DND-41 (cell line): Measurements from ENCODE around the gene SPTLC3.

ENCODE experiments used
- ATAC-seq: fragments of 200-7000 bp; cut with Tn5 transposase; 3 replicates; pipeline ENCODE4 v1.9.1; 2021; ENCODE audit warnings: low read depth; ENCODE audit not compliant: insufficient read depth
- DNase-seq: peaks from one replicate; pipeline ENCODE4 v3.0.0-alpha.2; 2020
- H2AFZ ChIP-seq: 2 replicates; pipeline ENCODE4 v1.6.0; 2012; ENCODE audit warnings: low read depth, low read length
- H3K27ac ChIP-seq: 2 replicates; pipeline ENCODE4 v1.5.1; 2012; ENCODE audit warnings: low read length, inconsistent platforms
- H3K27me3 ChIP-seq: fragments of 200-600 bp; sonication (generic); 2 replicates; pipeline ENCODE4 v1.6.0; 2012; ENCODE audit warnings: low read length, mild to moderate bottlenecking, inconsistent platforms; ENCODE audit not compliant: insufficient read depth, poor library complexity
- H3K36me3 ChIP-seq: 2 replicates; pipeline ENCODE4 v1.5.1; 2012; ENCODE audit warnings: low read length, inconsistent platforms; ENCODE audit not compliant: insufficient read depth
- H3K4me1 ChIP-seq: 2 replicates; pipeline ENCODE4 v1.5.1; 2012; ENCODE audit warnings: mild to moderate bottlenecking, low read length; ENCODE audit not compliant: insufficient read depth
- H3K4me2 ChIP-seq: 2 replicates; pipeline ENCODE4 v1.6.0; 2012; ENCODE audit warnings: mild to moderate bottlenecking, moderate library complexity, low read length, inconsistent platforms; ENCODE audit not compliant: insufficient read depth
- H3K4me3 ChIP-seq, 2 experiments: fragments of 200-600 bp in 1 of 2; shearing (Covaris generic) in 1 of 2; 2 replicates each; pipeline ENCODE4 v1.5.1; 2012 to 2016; ENCODE audit warnings: inconsistent platforms in 2 of 2, low read length in 2 of 2, mild to moderate bottlenecking in 2 of 2, low read depth in 1 of 2, moderate library complexity in 1 of 2
- H3K79me2 ChIP-seq: 2 replicates; pipeline ENCODE4 v1.6.0; 2012; ENCODE audit warnings: low read length, inconsistent platforms; ENCODE audit not compliant: insufficient read depth
- H3K9ac ChIP-seq: 2 replicates; pipeline ENCODE4 v1.6.0; 2012; ENCODE audit warnings: low read depth, mild to moderate bottlenecking, inconsistent platforms, low read length, moderate library complexity
- H3K9me3 ChIP-seq: 2 replicates; pipeline ENCODE4 v1.5.1; 2012; ENCODE audit warnings: low read length, moderate library complexity, mild to moderate bottlenecking, inconsistent platforms; ENCODE audit not compliant: insufficient read depth, severe bottlenecking
- H4K20me1 ChIP-seq: 2 replicates; pipeline ENCODE4 v1.6.0; 2012; ENCODE audit warnings: low read length; ENCODE audit not compliant: insufficient read depth
- EZH2 ChIP-seq: IDR thresholded peaks from 3 replicates; pipeline ENCODE4 v1.6.1; 2012; ENCODE audit warnings: borderline replicate concordance, low read depth, mild to moderate bottlenecking, moderate library complexity, low read length, inconsistent platforms; ENCODE audit not compliant: severe bottlenecking
- TF ChIP-seq, protein P1 (sequence below): IDR thresholded peaks from 2 replicates; pipeline ENCODE4 v1.5.1; 2012; ENCODE audit warnings: borderline replicate concordance, low read length, moderate library complexity, mild to moderate bottlenecking; ENCODE audit not compliant: poor library complexity, severe bottlenecking; ENCODE audit errors: extremely low read depth

SPTLC3 gene

DNA sequence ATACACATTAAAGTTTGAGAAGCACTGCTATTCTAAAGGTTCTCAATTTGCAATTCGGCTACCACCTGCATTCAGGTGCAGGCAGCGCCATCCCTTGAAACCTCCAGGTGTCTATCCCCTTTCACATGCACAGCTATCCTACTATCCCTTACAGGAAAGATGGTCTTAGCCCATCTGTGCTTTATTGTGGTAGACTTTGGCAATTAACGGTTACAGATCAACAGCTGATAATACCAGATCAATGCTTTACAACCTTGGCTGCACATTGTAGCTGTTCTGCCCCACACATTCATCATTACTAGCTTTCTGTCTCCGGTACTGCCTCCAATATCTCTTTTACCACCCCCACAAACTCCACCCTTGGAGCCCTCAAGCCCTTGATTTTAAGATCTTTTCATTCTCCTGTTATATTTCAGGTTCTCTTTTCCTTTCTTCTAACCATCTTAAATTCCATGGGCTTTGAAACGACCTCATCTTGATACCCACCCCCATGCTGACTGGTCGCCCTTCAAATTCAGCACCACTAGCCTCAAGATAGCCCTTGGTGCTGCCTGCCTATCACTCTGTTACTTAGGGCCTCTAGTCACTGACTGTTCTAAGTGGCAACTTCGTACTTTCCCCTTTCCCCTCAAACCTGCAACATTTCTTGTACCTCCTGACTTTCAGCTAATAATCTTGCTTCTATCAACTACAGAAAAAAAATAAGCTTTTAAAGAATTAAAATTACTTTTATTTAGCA, 50.8 kb downstream of the SPTLC3 start:
- no peak for DNase-seq
- Histone ChIP-seq H3K9me3 (no peaks in the 10 kb centered on the region), H3K4me2 (no peak overlapping the region), H3K4me3 (no peak overlapping the region), H3K79me2 (no peaks in the 10 kb centered on the region), H3K27me3 (peaks cover 14% of the 10 kb centered on the region), H3K27ac (no peak overlapping the region), H4K20me1 (no peaks in the 10 kb centered on the region), H3K36me3 (no peaks in the 10 kb centered on the region), H2AFZ (no peak overlapping the region), H3K9ac (no peak overlapping the region), H3K4me1 (no peaks in the 10 kb centered on the region)
- TF ChIP-seq, protein P1, sequence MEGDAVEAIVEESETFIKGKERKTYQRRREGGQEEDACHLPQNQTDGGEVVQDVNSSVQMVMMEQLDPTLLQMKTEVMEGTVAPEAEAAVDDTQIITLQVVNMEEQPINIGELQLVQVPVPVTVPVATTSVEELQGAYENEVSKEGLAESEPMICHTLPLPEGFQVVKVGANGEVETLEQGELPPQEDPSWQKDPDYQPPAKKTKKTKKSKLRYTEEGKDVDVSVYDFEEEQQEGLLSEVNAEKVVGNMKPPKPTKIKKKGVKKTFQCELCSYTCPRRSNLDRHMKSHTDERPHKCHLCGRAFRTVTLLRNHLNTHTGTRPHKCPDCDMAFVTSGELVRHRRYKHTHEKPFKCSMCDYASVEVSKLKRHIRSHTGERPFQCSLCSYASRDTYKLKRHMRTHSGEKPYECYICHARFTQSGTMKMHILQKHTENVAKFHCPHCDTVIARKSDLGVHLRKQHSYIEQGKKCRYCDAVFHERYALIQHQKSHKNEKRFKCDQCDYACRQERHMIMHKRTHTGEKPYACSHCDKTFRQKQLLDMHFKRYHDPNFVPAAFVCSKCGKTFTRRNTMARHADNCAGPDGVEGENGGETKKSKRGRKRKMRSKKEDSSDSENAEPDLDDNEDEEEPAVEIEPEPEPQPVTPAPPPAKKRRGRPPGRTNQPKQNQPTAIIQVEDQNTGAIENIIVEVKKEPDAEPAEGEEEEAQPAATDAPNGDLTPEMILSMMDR, result no peak
- no peak for TF ChIP-seq EZH2
- no peak for ATAC-seq

DNA sequence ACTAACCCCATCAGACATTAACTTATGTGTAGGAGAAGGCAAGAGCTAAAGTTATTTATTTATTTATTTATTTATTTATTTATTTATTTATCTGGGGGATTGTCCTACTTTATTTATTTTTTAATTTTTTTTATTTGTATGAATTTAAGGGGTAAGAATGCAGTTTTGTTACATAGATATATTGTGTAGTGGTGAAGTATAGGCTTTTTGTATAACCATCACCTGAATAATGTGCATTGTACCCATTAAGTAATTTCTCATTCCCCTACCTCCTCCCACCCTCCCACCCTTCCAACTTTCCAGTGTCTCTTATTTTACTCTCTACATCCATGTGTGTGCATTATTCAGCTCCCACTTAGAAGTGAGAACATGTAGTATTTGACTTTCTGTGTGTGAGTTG, 51.6 kb downstream of the SPTLC3 start:
- TF ChIP-seq, protein P1, result no peak
- no peak for TF ChIP-seq EZH2
- Histone ChIP-seq H3K4me1 (no peaks in the 10 kb centered on the region), H3K36me3 (no peaks in the 10 kb centered on the region), H3K9ac (no peak overlapping the region), H2AFZ (no peak overlapping the region), H3K4me3 (no peak overlapping the region), H3K9me3 (no peaks in the 10 kb centered on the region), H3K27me3 (peaks cover 14% of the 10 kb centered on the region), H3K79me2 (no peaks in the 10 kb centered on the region), H4K20me1 (no peaks in the 10 kb centered on the region), H3K27ac (no peak overlapping the region), H3K4me2 (no peak overlapping the region)
- DNase-seq (no peak), ATAC-seq (no peak)

DNA sequence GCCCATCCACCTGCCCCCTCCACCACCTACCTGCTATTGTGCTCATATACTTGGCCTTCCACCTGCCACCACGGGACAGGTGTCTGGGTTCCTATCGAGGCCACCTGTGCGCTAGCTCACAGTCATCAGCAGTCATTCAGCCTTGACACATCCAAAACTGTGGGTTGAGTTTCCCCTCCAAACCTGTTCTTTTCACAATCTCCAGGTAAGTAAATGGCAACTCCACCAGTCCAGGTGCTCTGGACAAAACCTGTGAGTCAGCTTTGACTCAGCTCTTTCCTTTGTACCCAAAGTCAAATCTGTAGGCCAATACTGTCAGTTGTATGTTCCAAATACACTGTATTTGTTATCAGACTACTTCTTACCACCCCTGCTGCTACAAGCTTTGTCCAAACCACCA, 52.6 kb downstream of the SPTLC3 start:
- DNase-seq (no peak), ATAC-seq (no peak)
- Histone ChIP-seq H3K4me2 (no peak overlapping the region), H3K27me3 (peaks cover 12% of the 10 kb centered on the region), H3K36me3 (no peaks in the 10 kb centered on the region), H2AFZ (no peak overlapping the region), H3K79me2 (no peaks in the 10 kb centered on the region), H3K27ac (no peak overlapping the region), H3K9me3 (no peaks in the 10 kb centered on the region), H4K20me1 (no peaks in the 10 kb centered on the region), H3K4me1 (no peaks in the 10 kb centered on the region), H3K9ac (no peak overlapping the region), H3K4me3 (no peak overlapping the region)
- TF ChIP-seq EZH2, result no peak
- TF ChIP-seq, protein P1, result no peak

DNA sequence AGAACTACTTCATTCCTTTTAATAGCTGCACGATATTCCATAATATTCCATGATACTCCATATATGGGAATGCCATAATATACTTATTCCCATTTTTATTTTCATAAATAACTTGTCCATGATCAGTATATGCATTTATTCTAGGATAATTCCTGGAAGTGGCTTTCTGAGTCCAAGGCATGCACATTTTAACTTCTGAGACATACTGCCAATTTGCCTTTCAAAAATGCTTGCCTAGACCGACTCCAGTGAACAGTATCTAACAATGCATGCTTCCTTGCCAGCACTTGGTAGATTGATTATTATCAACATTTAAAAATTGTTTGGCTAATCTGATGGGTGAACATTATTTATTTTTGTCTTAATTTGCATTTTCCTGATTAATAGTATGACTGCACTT, 54.0 kb downstream of the SPTLC3 start:
- H3K27ac ChIP-seq, result no peak overlapping the region
- no peaks in the 10 kb centered on the region for H3K4me1 ChIP-seq
- no peaks in the 10 kb centered on the region for H3K36me3 ChIP-seq
- no peak overlapping the region for H3K9ac ChIP-seq
- no peak overlapping the region for H2AFZ ChIP-seq
- H4K20me1 ChIP-seq, result no peaks in the 10 kb centered on the region
- DNase-seq (no peak), ATAC-seq (no peak)
- peaks cover 12% of the 10 kb centered on the region for H3K27me3 ChIP-seq
- no peak overlapping the region for H3K4me2 ChIP-seq
- H3K79me2 ChIP-seq, result no peaks in the 10 kb centered on the region
- H3K4me3 ChIP-seq, result no peak overlapping the region
- TF ChIP-seq EZH2, result no peak
- TF ChIP-seq, protein P1, result no peak
- H3K9me3 ChIP-seq, result peaks cover 2% of the 10 kb centered on the region
